CD14-positive monocyte (primary cell): ENCODE measurements around the gene ARHGDIB. TPM values are rescaled to one million over a fixed set of nuclear protein-coding genes. Genes with fewer than 3 reads are reported as not detected.

Source experiments
- DNase-seq, 3 donors: peaks; one replicate each; pipeline ENCODE4 v3.0.0-alpha.2; 2011 to 2022
- H2AFZ ChIP-seq: 2 replicates; pipeline ENCODE4 v1.6.0; 2012; ENCODE audit warnings: mild to moderate bottlenecking, low read depth, low read length, inconsistent platforms; ENCODE audit not compliant: insufficient read depth, poor library complexity, severe bottlenecking
- H3K27ac ChIP-seq, 2 donors: 1 replicate in 1 of 2; 2 replicates in 1 of 2; pipeline ENCODE4 v1.5.1; 2012 to 2013; ENCODE audit warnings: low read length in 2 of 2, control low read depth in 1 of 2, inconsistent platforms in 1 of 2, low read depth in 1 of 2, mild to moderate bottlenecking in 1 of 2
- H3K27me3 ChIP-seq, 2 donors: one replicate each; pipeline versions ENCODE4 v1.6.0 to v1.6.1; 2011 to 2013; ENCODE audit warnings: low read length in 2 of 2; ENCODE audit not compliant: control insufficient read depth in 2 of 2, insufficient read depth in 2 of 2
- H3K36me3 ChIP-seq, 2 donors: replicated peaks in 1 of 2; 1 replicate in 1 of 2; 2 replicates in 1 of 2; pipeline versions ENCODE4 v1.5.1 to v1.6.1; 2012 to 2013; ENCODE audit warnings: low read length in 2 of 2, control low read depth in 1 of 2, inconsistent platforms in 1 of 2, mild to moderate bottlenecking in 1 of 2; ENCODE audit not compliant: insufficient read depth in 2 of 2, control insufficient read depth in 1 of 2
- H3K4me1 ChIP-seq, 2 donors: 1 replicate in 1 of 2; 2 replicates in 1 of 2; pipeline versions ENCODE4 v1.5.1 to v1.6.1; 2012 to 2013; ENCODE audit warnings: low read length in 2 of 2, control low read depth in 1 of 2, inconsistent platforms in 1 of 2, mild to moderate bottlenecking in 1 of 2, moderate library complexity in 1 of 2; ENCODE audit not compliant: insufficient read depth in 2 of 2, control insufficient read depth in 1 of 2
- H3K4me2 ChIP-seq: replicated peaks from 2 replicates; pipeline ENCODE3; 2012; ENCODE audit warnings: low read length, moderate library complexity, mild to moderate bottlenecking; ENCODE audit not compliant: poor library complexity, severe bottlenecking; ENCODE audit errors: extremely low read depth
- H3K4me3 ChIP-seq, 3 experiments: fragments of 200-600 bp in 1 of 3; sonication (generic) in 1 of 3; replicated peaks in 1 of 3; 1 replicate in 2 of 3; 2 replicates in 1 of 3; pipeline ENCODE4 v1.5.1; 2011 to 2013; ENCODE audit warnings: low read length in 3 of 3, mild to moderate bottlenecking in 3 of 3, control low read depth in 2 of 3, low read depth in 2 of 3, inconsistent platforms in 1 of 3, moderate library complexity in 1 of 3
- H3K79me2 ChIP-seq: 2 replicates; pipeline ENCODE4 v1.6.0; 2012; ENCODE audit warnings: mild to moderate bottlenecking, control low read depth, inconsistent platforms, low read length, moderate library complexity; ENCODE audit not compliant: insufficient read depth
- H3K9ac ChIP-seq: 2 replicates; pipeline ENCODE4 v1.6.0; 2017; ENCODE audit warnings: low read length, mild to moderate bottlenecking; ENCODE audit not compliant: insufficient read depth, poor library complexity, severe bottlenecking
- H3K9me3 ChIP-seq, 2 donors: replicated peaks in 1 of 2; 1 replicate in 1 of 2; 2 replicates in 1 of 2; pipeline versions ENCODE4 v1.5.1 to v1.6.1; 2012 to 2013; ENCODE audit warnings: low read length in 2 of 2, control low read depth in 1 of 2; ENCODE audit not compliant: control insufficient read depth in 1 of 2, insufficient read depth in 1 of 2
- H4K20me1 ChIP-seq: 2 replicates; pipeline ENCODE4 v1.6.0; 2012; ENCODE audit warnings: mild to moderate bottlenecking, low read length, control low read depth, moderate library complexity; ENCODE audit not compliant: insufficient read depth
- H3K27ac Mint-ChIP-seq, 7 donors: one replicate each; pipeline ENCODE4 v1.8.0; 2020; ENCODE audit warnings: mild to moderate bottlenecking in 7 of 7, mixed read lengths in 7 of 7, moderate library complexity in 6 of 7, inconsistent platforms in 2 of 7
- H3K27me3 Mint-ChIP-seq, 3 donors: one replicate each; pipeline ENCODE4 v1.8.0; 2021 to 2022; ENCODE audit warnings: low read depth in 3 of 3, mild to moderate bottlenecking in 3 of 3, mixed read lengths in 3 of 3, moderate library complexity in 3 of 3, inconsistent platforms in 1 of 3
- H3K36me3 Mint-ChIP-seq, 2 donors: one replicate each; pipeline ENCODE4 v1.8.0; 2020; ENCODE audit warnings: mixed read lengths in 2 of 2, inconsistent platforms in 1 of 2, mild to moderate bottlenecking in 1 of 2
- H3K4me1 Mint-ChIP-seq: one replicate; pipeline ENCODE4 v1.8.0; 2020; ENCODE audit warnings: mild to moderate bottlenecking, mixed read lengths
- H3K4me3 Mint-ChIP-seq, 2 donors: one replicate each; pipeline ENCODE4 v1.8.0; 2020; ENCODE audit warnings: mild to moderate bottlenecking in 2 of 2, mixed read lengths in 2 of 2, moderate library complexity in 1 of 2
- H3K9me3 Mint-ChIP-seq, 7 donors: one replicate each; pipeline ENCODE4 v1.8.0; 2020 to 2022; ENCODE audit warnings: mixed read lengths in 7 of 7, mild to moderate bottlenecking in 6 of 7, moderate library complexity in 6 of 7, inconsistent platforms in 2 of 7
- CTCF ChIP-seq: fragments of 200-600 bp; IDR thresholded peaks from one replicate; pipeline ENCODE4 v1.8.0; 2022; ENCODE audit warnings: antibody characterized with exemption, mild to moderate bottlenecking
- WGBS: methylation state at CpG from one replicate; pipeline ENCODE4 v1.1.5; 2013; ENCODE audit warnings: missing lambda C conversion rate; ENCODE audit not compliant: insufficient coverage; 5-methylcytosine and 5-hydroxymethylcytosine counted together
- intact Hi-C, 2 donors: fragments of 100-400 bp; cut with micrococcal nuclease; formaldehyde crosslinking; loops; one replicate each; pipeline versions ENCODE4 v1.15.0 to v1.15.1; 2023
- polyA plus RNA-seq, 3 donors: library from polyadenylated mRNA; depleted of rRNA in 1 of 3; unstranded in 2 of 3; stranded (reverse) in 1 of 3; fragments of 300-500 nt in 2 of 3; fragments of >200 nt in 1 of 3; fragmentation: Illumina TruSeq in 2 of 3; gene quantifications; 1 replicate in 2 of 3; 2 replicates in 1 of 3; pipeline ENCODE4 v1.2.3, GENCODE V29; 2012 to 2021

ARHGDIB gene
- polyA plus RNA-seq, 3 donors: 1,199 to 2,228 (median 1,854) TPM

DNA sequence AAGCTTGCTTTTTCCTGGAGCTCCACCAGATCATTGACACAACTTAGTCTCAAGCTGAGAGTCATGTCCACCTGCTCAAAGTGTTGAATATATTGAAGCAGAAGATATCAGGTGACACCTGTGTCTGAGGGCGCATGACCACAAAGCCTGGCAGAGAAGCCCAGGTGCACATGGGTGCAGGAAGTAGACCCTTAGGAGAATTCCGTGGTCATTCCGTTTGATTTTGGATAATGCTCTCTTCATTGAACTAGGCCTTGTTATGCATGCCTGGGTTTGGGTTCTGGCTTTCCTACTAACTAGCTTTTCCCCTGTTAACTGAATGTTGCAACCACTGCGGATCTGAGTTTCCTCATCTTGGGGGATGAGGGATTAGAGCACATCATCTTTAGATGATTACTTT lies 7.1 kb downstream of the ARHGDIB start:
- Histone ChIP-seq H3K79me2 (peaks cover 100% of the 10 kb centered on the region), H3K4me3 (peak overlapping the region in 1 of 3 experiments; percentile 42), H3K4me1 (peaks cover 99 to 100% of the 10 kb centered on the region in 2 donors), H3K27ac (peak overlapping the region; percentile 60 to 89), H4K20me1 (peaks cover 99% of the 10 kb centered on the region), H3K27me3 (no peaks in the 10 kb centered on the region), H3K9me3 (no peaks in the 10 kb centered on the region), H3K4me2 (peak overlapping the region; percentile 41), H3K36me3 (peaks cover 19 to 20% of the 10 kb centered on the region in 2 donors), H3K9ac (no peak overlapping the region), H2AFZ (no peak overlapping the region)
- no peak for TF ChIP-seq CTCF
- peak overlapping the region; percentile 90 to 96 (median 95) for H3K27ac Mint-ChIP-seq
- peaks cover 91% of the 10 kb centered on the region for H3K4me1 Mint-ChIP-seq
- H3K4me3 Mint-ChIP-seq: peak overlapping the region in 1 of 2 donors; percentile 63
- no peaks in the 10 kb centered on the region for H3K27me3 Mint-ChIP-seq
- WGBS: 86% methylated on average over 1 of the region's 4 CpGs
- peaks cover 35 to 51% of the 10 kb centered on the region in 2 donors for H3K36me3 Mint-ChIP-seq
- peaks cover 0 to 2% (median 0%) of the 10 kb centered on the region in 7 donors for H3K9me3 Mint-ChIP-seq
- intact Hi-C loops: loop anchor here in 1 of 2 donors (5.0 to 10.0 kb wide), 3 partner anchors 38 to 751 kb away; partner anchors contain the start of gene PLBD1
- peak in 2 of 3 donors; percentile 51 to 62 for DNase-seq

DNA sequence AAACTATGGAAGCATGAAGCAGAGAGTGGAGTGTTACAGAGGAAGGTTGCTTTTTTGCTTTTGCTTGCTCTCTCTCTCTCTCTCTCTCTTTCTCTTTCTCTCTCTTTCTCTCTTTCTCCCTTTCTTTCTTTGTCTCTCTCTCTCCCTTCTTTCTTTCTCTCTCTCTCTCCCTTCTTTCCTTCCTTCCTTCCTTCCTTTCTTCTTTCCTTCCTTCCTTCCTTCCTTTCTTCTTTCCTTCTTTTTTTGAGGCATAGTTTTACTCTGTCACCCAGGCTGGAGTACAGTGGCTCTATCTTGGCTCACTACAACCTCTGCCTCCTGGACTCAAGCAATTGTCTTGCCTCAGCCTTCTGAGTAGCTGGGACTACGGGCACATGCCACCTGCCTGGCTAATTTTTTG lies 7.6 kb downstream of the ARHGDIB start:
- H3K4me1 Mint-ChIP-seq: peaks cover 91% of the 10 kb centered on the region
- peak overlapping the region in 1 of 2 donors; percentile 11 for H3K4me3 Mint-ChIP-seq
- H3K9ac ChIP-seq: no peak overlapping the region
- peak overlapping the region; percentile 90 to 96 (median 95) for H3K27ac Mint-ChIP-seq
- H4K20me1 ChIP-seq: peaks cover 97% of the 10 kb centered on the region
- H3K36me3 Mint-ChIP-seq: peaks cover 38 to 54% of the 10 kb centered on the region in 2 donors
- H3K9me3 Mint-ChIP-seq: peaks cover 0 to 2% (median 0%) of the 10 kb centered on the region in 7 donors
- H3K9me3 ChIP-seq: no peaks in the 10 kb centered on the region
- TF ChIP-seq CTCF: no peak
- peak overlapping the region in 1 of 3 experiments; percentile 42 for H3K4me3 ChIP-seq
- peaks cover 22 to 23% of the 10 kb centered on the region in 2 donors for H3K36me3 ChIP-seq
- no peak for DNase-seq
- no peak overlapping the region for H2AFZ ChIP-seq
- H3K4me2 ChIP-seq: peak overlapping the region; percentile 41
- H3K27ac ChIP-seq: peak overlapping the region; percentile 60 to 89
- peaks cover 100% of the 10 kb centered on the region for H3K79me2 ChIP-seq
- no peaks in the 10 kb centered on the region for H3K27me3 Mint-ChIP-seq
- intact Hi-C loops: loop anchor here in 1 of 2 donors (5.0 to 10.0 kb wide), 3 partner anchors 39 to 751 kb away; partner anchors contain the start of gene PLBD1
- WGBS: no CpG with 5 or more reads among the region's 1 CpG
- H3K4me1 ChIP-seq: peaks cover 99 to 100% of the 10 kb centered on the region in 2 donors
- H3K27me3 ChIP-seq: no peaks in the 10 kb centered on the region
